ENCODE data around the gene TRMT13.
"Not testable (repeated sequence)": the region's sequence is repeated elsewhere in the genome, so short reads cannot be mapped to it uniquely, and the experiment has no call there.

TRMT13 gene

GRCh38 chr1:100164216-100164615, 31.3 kb downstream of the TRMT13 start:
- peak in 1 of 56 donors; percentile 1 for DNase-seq

- DNase-seq: no peak
Measured at GRCh38 chr1:100164702-100165101, 31.7 kb downstream of the TRMT13 start.

GRCh38 chr1:100168051-100168450, 35.1 kb downstream of the TRMT13 start:
- no peak for DNase-seq

DNA sequence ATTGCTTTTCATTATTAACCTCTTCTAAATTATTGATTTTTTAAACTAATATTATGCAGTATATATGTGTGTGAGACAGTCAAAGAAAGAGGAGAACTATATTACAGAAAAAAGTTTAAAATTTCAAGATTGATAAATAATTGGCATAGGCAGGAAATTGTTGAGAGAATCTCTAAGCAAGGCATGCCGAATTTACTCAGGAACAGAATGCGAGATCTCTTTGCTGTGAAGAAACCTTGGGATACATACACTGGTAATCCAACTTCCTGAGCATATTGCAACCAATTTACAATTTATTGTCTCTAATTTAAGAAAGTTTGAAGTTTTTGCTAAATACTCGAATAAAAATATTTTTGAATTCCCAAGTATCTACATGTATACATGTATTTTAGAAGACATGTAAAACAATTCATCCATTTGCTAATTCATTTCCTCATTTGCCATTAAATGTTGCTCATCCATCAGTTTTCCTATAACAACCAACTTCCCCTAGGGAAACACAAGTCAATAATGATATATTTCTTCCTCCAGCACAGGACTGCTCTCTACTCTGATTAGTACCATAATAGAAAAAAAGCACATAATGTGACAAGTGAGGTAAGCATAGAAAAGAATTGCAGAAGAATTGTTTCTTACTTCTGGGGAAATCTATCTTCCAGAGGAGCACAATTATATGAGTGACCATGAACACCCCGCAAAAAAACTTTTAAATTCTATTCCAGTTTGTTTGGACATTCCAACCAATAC, 44.5 kb downstream of the TRMT13 start:
- no peak for DNase-seq

GRCh38 chr1:100178091-100178490, 45.1 kb downstream of the TRMT13 start, which contains the start of gene LRRC39:
Gene LRRC39, minus strand, starts transcription at chr1:100178256. Its CDS starts 9,740 bp downstream, at chr1:100168516.
- DNase-seq: no peak

GRCh38 chr1:100183370-100183769, 50.4 kb downstream of the TRMT13 start:
- no peak for DNase-seq

GRCh38 chr1:100184536-100184935, 51.6 kb downstream of the TRMT13 start:
- DNase-seq: no peak

DNA sequence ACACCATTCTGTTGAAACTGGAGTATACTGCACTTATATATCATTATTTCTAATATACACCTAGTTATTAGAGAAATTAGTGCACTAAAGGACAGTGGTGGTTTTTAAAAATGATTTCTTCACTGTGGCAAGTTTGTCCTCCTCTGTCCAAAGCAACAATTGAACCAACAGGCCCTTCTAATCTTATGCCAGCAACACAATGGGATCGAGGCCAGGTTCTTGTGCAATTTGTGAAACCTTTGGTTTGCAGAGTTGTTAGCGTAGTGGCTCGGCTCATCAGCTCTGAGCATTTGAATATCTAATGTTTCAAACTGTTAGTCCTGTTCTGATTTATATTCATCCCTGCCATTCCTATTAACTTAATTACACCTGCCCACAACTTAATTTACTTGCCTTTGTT, 54.9 kb downstream of the TRMT13 start:
- peak in 24 of 56 donors; percentile 0 to 61 (median 6) for DNase-seq

DNA sequence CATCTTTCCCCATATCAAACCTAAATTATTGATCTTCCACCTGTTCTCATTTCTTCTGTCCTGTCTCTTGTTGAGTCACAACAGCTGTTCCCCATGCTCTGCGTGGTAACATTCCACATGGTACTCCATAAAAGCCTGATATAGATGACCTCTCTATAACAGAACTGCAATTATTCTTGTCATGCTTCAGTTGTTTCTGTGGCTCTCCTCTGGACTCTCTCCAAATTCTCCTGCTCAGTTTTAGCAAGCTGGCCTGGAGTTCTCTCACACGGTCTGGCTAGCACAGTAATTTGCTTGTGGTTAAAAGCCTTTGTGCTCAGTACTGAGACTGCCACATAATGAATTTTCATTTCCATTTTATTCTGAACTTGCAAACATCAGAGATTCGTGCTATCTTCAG, 55.7 kb downstream of the TRMT13 start:
- DNase-seq: peak in 35 of 56 donors; percentile 4 to 66 (median 21)

DNA sequence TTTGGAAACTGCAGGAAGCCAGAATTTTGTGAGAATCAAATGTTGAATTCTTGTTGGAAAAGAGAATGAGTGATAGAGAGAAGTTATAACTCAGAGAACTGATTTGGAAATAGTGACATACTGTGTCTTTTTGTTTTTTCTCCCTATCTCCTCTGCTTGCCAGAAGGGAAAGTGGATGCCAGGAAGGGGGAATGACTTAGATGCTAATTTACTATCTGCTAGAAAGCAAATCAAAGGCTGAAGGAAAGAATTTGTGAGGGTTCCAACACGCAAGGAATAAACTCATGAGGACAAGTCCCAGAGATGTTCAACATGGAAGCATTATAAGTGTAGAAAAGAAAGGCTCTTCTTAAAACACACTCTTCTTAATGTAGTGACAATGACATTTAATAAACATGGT, 65.6 kb downstream of the TRMT13 start:
- no peak for DNase-seq

GRCh38 chr1:100200060-100200459, 67.1 kb downstream of the TRMT13 start:
- DNase-seq: not testable (repeated sequence)

All from nucleus accumbens (tissue), 56 donors.